Measurements from ENCODE around the gene ATG16L1. TPM values are rescaled to one million over a fixed set of nuclear protein-coding genes. Genes with fewer than 3 reads are reported as not detected.

ATG16L1 gene
- total and polyA plus RNA-seq, 2 of the 4 experiments (the other 2 are of a cell fraction), result 20.0 to 26.2 TPM

DNA sequence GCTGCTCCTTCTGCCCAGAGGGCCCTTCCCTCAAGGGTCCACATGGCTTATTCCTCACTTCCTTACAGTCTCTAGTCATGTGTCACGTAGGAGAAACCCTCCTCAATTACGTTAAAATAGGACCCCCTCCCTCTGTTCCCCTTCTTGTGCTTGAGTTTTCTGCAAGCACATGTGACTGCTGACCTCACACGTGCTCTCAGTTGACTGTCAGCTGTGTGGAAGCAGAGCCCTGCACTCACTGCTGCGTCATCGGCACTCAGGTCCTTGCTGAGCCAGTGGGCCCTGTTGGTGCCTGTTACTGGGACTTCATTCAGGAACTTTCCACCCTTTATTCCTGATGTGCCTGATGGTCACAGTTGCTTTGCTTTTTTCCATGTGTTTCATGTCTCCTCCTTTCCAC is 11.1 kb downstream of the ATG16L1 start:
- no TSS peak for BruUV-seq (replicated peaks)
- in situ Hi-C loops (cut with MboI; ENCODE audit: low sequenced_read_pairs), result no loop called here

More for the DNA sequence above, 11.1 kb downstream of the ATG16L1 start:
- Histone ChIP-seq H2BK15ac (ENCODE audit: low read depth, low read length) (no peak overlapping the region), H2BK120ac (ENCODE audit: low read depth, low read length) (no peak overlapping the region), H2BK20ac (ENCODE audit: low read depth, low read length) (no peak overlapping the region), H3K9ac (ENCODE audit: low read depth, low read length) (no peak overlapping the region), H2AK5ac (ENCODE audit: low read depth, low read length) (no peak overlapping the region), H3K4me3 (ENCODE audit: insufficient read depth, low read depth, low read length) (no peak overlapping the region), H2AFZ (replicated peaks; ENCODE audit: low read length, poor library complexity) (no peak overlapping the region), H3K4me1 (ENCODE audit: control insufficient read depth, insufficient read depth, low read length) (peaks cover 2% of the 10 kb centered on the region; the same call in 1 of the 2 replicates), H2AK9ac (replicated peaks; ENCODE audit: low read depth, low read length, poor library complexity) (no peak overlapping the region), H3K4me2 (ENCODE audit: low read depth, low read length) (no peak overlapping the region), H3K36me3 (ENCODE audit: control insufficient read depth, insufficient read depth, low read length) (peaks cover 51% of the 10 kb centered on the region), H3K9me3 (ENCODE audit: control insufficient read depth, insufficient read depth, low read length) (no peaks in the 10 kb centered on the region), H3K9me1 (ENCODE audit: insufficient read depth, low read length) (peaks cover 6% of the 10 kb centered on the region; the same call in 1 of the 2 replicates), H4K20me1 (ENCODE audit: insufficient read depth, low read length) (0 out of 2 replicates have a peak, but pooled peaks cover 8% of the 10 kb centered on the region), H4K91ac (ENCODE audit: insufficient read depth, low read depth, low read length) (no peak overlapping the region), H3K56ac (ENCODE audit: extremely low read depth, insufficient read depth, low read length) (no peak overlapping the region), H3K18ac (ENCODE audit: low read depth, low read length) (no peak overlapping the region), H3K27ac (ENCODE audit: insufficient read depth, low read length) (no peak overlapping the region), H4K5ac (ENCODE audit: low read depth, low read length) (no peak overlapping the region), H3K23ac (ENCODE audit: low read depth, low read length) (no peak overlapping the region), H2BK5ac (ENCODE audit: low read depth, low read length, poor library complexity, severe bottlenecking) (no peak overlapping the region), H3K4ac (ENCODE audit: low read depth, low read length) (no peak overlapping the region), H4K8ac (ENCODE audit: low read depth in 2 of 2, low read length in 2 of 2) (no peak overlapping the region), H3K27me3 (ENCODE audit: control insufficient read depth, insufficient read depth, low read length) (no peaks in the 10 kb centered on the region), H3K79me1 (ENCODE audit: low read depth in 1 of 2, low read length in 2 of 2) (peaks cover 21 to 46% of the 10 kb centered on the region in 2 experiments), H3K14ac (replicated peaks; ENCODE audit: low read depth, low read length) (no peak overlapping the region)
- no peak for TF ChIP-seq FOS (IDR thresholded peaks at IDR 0.05; ENCODE audit: low read depth, low read length)
- no peak for TF ChIP-seq NFE2L2 (IDR thresholded peaks at IDR 0.05; ENCODE audit: low read depth, low read length)
- TF ChIP-seq ELK1 (IDR thresholded peaks at IDR 0.05; ENCODE audit: borderline replicate concordance, low read depth, low read length), result no peak
- TF ChIP-seq CHD1 (IDR thresholded peaks at IDR 0.05; ENCODE audit: low read depth, low read length), result no peak
- no peak for TF ChIP-seq MAZ (IDR thresholded peaks at IDR 0.05; ENCODE audit: borderline replicate concordance, low read depth, low read length)
- TF ChIP-seq MAFK (IDR thresholded peaks at IDR 0.05; ENCODE audit: low read depth, low read length), result no peak
- TF ChIP-seq BHLHE40 (IDR thresholded peaks at IDR 0.05; ENCODE audit: low read depth, low read length), result no peak
- no peak for TF ChIP-seq POLR2A (IDR thresholded peaks at IDR 0.05; ENCODE audit: low read depth, low read length)
- TF ChIP-seq, protein P1, sequence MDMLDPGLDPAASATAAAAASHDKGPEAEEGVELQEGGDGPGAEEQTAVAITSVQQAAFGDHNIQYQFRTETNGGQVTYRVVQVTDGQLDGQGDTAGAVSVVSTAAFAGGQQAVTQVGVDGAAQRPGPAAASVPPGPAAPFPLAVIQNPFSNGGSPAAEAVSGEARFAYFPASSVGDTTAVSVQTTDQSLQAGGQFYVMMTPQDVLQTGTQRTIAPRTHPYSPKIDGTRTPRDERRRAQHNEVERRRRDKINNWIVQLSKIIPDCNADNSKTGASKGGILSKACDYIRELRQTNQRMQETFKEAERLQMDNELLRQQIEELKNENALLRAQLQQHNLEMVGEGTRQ (IDR thresholded peaks at IDR 0.05; ENCODE audit: low read depth, low read length), result no peak
- TF ChIP-seq RCOR1 (IDR thresholded peaks at IDR 0.05; ENCODE audit: insufficient replicate concordance, low read length), result no peak
- no peak for TF ChIP-seq MXI1 (IDR thresholded peaks at IDR 0.05; ENCODE audit: borderline replicate concordance, low read depth, low read length)
- TF ChIP-seq RAD21 (IDR thresholded peaks at IDR 0.05; ENCODE audit: low read length), result no peak
- TF ChIP-seq CTCF (conservative IDR thresholded peaks at IDR 0.05; ENCODE audit: low read depth, low read length), result no peak
- TF ChIP-seq RFX5 (IDR thresholded peaks at IDR 0.05; ENCODE audit: low read depth, low read length), result no peak
- TF ChIP-seq CEBPB (IDR thresholded peaks at IDR 0.05; ENCODE audit: low read depth, low read length), result no peak
- TF ChIP-seq SMC3 (IDR thresholded peaks at IDR 0.05; ENCODE audit: low read depth, low read length), result no peak
- ChIA-PET CTCF (no interaction called here), POLR2A (ENCODE audit: unreplicated experiment) (no interaction called here)
- dilution Hi-C loops (cut with HindIII; ENCODE audit: low sequenced_read_pairs, unreplicated experiment) (no loop called here), intact Hi-C loops (cut with micrococcal nuclease) (no loop called here)
- ATAC-seq (ENCODE audit: low read depth) (no peak), DNase-seq (no peak)
- 100% methylated on average over 2 of the region's 5 CpGs; no CpG with 5 or more reads in 1 of the 2 experiments for WGBS, 2 experiments (ENCODE audit: extremely low coverage in 2 of 2, insufficient read length in 1 of 2)

All from IMR-90 (cell line).